ENCODE measurements around the gene PACRG. TPM values are rescaled to one million over a fixed set of nuclear protein-coding genes. Genes with fewer than 3 reads are reported as not detected.

The PACRG gene
- total and polyA plus RNA-seq, 8 donors, result 1.5 to 6.8 (median 4.6) TPM

DNA sequence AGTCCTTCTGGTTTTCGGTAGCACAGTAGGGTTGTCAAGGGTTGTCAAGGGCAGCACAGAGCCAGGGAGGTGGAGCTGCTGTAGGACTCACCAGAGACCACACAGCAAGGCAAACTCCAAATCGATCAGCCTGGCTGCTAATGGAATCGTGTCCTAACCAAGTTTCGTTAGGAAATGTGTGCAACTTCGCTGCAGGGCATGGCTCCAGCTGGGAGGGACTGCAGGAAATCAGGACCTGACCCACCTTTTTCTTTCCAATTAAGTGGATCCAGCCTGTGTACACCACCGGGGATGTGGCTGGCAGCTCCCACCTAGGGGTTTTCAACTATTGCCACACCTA, 435.1 kb downstream of the PACRG start:
- H3K4me1 ChIP-seq, result no peaks in the 10 kb centered on the region
- no peaks in the 10 kb centered on the region for H3K36me3 ChIP-seq
- H3K27me3 ChIP-seq, result no peaks in the 10 kb centered on the region
- no peak for DNase-seq
- intact Hi-C loops (cut with DNase I), result no loop called here
- H3K4me3 ChIP-seq, result no peak overlapping the region
- TF ChIP-seq, protein P1, sequence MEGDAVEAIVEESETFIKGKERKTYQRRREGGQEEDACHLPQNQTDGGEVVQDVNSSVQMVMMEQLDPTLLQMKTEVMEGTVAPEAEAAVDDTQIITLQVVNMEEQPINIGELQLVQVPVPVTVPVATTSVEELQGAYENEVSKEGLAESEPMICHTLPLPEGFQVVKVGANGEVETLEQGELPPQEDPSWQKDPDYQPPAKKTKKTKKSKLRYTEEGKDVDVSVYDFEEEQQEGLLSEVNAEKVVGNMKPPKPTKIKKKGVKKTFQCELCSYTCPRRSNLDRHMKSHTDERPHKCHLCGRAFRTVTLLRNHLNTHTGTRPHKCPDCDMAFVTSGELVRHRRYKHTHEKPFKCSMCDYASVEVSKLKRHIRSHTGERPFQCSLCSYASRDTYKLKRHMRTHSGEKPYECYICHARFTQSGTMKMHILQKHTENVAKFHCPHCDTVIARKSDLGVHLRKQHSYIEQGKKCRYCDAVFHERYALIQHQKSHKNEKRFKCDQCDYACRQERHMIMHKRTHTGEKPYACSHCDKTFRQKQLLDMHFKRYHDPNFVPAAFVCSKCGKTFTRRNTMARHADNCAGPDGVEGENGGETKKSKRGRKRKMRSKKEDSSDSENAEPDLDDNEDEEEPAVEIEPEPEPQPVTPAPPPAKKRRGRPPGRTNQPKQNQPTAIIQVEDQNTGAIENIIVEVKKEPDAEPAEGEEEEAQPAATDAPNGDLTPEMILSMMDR (IDR thresholded peaks at IDR 0.05), result no peak
- H3K27ac ChIP-seq, result no peak overlapping the region
- no peak for ATAC-seq
- H3K9me3 ChIP-seq, result no peaks in the 10 kb centered on the region

DNA sequence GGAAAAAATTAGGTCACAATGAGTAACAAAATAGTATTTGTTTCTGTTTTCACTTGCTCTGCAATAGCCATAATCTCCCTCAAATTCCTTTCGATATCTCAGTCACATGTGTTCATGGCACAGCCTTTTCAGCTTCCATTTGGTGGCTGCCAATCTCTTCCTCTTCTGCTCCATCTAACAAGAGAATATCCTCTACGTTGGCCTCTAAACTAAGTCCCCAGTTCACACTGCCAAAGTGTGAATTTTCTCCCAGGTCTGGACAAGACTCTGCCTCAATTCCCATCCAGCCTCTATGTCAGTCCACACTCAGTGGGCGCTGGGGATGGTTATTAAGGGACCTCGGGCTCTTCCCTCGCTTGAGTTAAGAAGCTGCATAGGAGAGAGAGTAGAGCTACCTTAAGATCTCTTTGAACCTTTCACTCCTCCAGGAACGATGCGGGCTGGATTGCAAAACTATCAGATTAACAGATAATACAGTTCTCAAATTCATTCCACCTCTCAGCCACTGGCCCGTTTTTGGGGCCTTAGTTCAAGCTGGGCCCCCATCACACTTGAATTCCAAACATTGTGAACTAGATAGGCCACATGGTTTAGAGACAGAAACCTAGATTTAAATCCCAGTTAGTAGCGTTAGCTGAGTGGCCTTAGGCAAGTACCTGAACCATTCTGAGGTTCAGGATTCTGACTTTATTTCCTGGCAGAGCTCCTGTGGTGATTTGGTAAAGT, 436.6 kb downstream of the PACRG start:
- H3K36me3 ChIP-seq, result no peaks in the 10 kb centered on the region

DNA sequence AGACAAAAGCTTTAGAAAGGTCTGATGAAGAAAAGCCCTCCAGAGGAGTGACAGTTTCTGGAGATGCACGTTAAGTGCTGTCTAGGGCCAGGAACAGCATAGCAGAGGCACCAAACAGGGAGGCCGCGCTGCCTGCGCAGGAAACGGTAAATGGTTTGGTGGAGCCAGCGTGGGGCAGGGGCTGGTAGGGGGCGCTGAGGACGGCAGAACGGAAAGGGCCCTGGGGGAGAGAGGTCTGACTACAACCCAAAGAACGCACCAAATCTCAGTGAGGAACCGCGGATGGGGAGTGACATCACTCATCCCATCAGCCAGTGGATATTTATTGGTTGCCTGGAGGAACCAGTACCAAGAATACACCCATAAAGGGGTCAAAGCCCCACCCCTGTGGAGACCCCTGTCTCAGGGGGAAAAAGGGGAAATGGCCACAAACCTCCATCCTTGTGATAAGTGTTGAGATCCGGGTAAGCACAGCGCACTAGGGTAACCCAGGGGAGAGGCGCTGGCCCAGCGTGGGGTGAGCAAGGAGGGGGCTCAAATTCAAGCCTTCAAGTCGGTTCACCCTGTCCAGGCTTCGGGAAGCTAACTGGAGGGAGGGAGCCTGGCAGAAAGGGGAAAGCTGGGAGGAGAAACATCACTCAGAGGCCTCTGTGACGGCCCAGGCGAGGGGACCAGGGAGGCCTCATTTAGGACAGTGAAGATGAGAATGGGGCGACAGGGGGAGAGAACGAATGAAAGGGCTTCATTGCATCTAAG, 437.6 kb downstream of the PACRG start:
- intact Hi-C loops (cut with DNase I), result no loop called here
- DNase-seq (no peak), ATAC-seq (no peak)
- Histone ChIP-seq H3K9me3 (no peaks in the 10 kb centered on the region), H3K36me3 (no peaks in the 10 kb centered on the region), H3K27ac (no peak overlapping the region), H3K4me1 (no peaks in the 10 kb centered on the region), H3K27me3 (no peaks in the 10 kb centered on the region), H3K4me3 (no peak overlapping the region)
- TF ChIP-seq, protein P1 (IDR thresholded peaks at IDR 0.05), result no peak

More for the DNA sequence above, 436.6 kb downstream of the PACRG start:
- no peak for ATAC-seq
- no peak for DNase-seq
- TF ChIP-seq, protein P1 (IDR thresholded peaks at IDR 0.05), result no peak
- Histone ChIP-seq H3K27me3 (no peaks in the 10 kb centered on the region), H3K9me3 (no peaks in the 10 kb centered on the region), H3K27ac (no peak overlapping the region), H3K4me3 (no peak overlapping the region), H3K4me1 (no peaks in the 10 kb centered on the region)
- intact Hi-C loops (cut with DNase I), result no loop called here

DNA sequence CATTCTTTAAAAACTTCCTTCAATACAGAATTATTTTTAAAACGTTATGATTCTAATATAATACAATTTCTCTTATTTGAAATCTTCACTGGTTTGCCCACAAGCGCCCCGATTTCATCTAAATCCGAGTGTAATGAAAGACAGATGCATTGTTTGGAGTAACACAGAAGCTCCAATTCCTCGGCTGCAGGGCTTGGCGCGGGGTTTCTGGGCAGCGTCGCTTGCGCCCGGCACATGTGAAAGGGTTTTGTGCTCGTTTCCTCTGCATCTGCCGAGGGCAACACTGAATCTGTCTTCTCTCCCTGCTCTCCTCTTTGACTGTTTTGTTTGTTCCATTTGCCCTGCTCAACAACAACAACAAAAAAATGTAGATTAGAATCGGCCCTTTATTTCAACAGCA, 438.1 kb downstream of the PACRG start:
- H3K27ac ChIP-seq, result no peak overlapping the region
- no peaks in the 10 kb centered on the region for H3K4me1 ChIP-seq
- H3K27me3 ChIP-seq, result no peaks in the 10 kb centered on the region
- DNase-seq (no peak), ATAC-seq (no peak)
- no peaks in the 10 kb centered on the region for H3K9me3 ChIP-seq
- TF ChIP-seq, protein P1 (IDR thresholded peaks at IDR 0.05), result no peak
- intact Hi-C loops (cut with DNase I), result no loop called here
- H3K36me3 ChIP-seq, result no peaks in the 10 kb centered on the region
- H3K4me3 ChIP-seq, result no peak overlapping the region

DNA sequence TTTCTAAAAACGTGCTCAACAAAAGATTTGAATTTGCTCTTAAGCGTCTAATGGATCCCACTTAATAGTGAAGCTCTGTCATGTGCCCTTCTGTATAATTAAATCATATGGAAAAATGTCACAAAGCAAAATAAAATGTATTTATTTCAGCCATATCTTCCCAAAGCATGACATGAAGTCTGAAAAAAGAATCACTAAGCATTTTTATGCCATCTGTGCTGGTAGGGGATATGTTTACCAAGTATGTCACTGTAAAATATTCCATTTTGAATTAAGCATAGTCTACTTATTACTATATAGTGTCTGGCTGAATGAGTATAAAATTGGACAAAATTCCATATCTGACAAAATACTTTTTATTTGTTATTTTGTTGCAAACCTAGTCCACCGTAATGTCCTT, 438.7 kb downstream of the PACRG start:
- ATAC-seq (no peak), DNase-seq (no peak)
- Histone ChIP-seq H3K4me1 (no peaks in the 10 kb centered on the region), H3K4me3 (no peak overlapping the region), H3K36me3 (no peaks in the 10 kb centered on the region), H3K27ac (no peak overlapping the region), H3K27me3 (no peaks in the 10 kb centered on the region), H3K9me3 (no peaks in the 10 kb centered on the region)
- TF ChIP-seq, protein P1 (IDR thresholded peaks at IDR 0.05), result no peak
- intact Hi-C loops (cut with DNase I), result no loop called here

Measured in left lung (tissue), 10 donors.